K562 (cell line): Measurements from ENCODE around the gene ZNF641. TPM values are rescaled to one million over a fixed set of nuclear protein-coding genes. Genes with fewer than 3 reads are reported as not detected.

Experiments
- ATAC-seq: fragments of 200-7000 bp; cut with Tn5 transposase; 3 replicates; pipeline ENCODE4 v1.9.1; 2020; ENCODE audit warnings: moderate library complexity
- BruUV-seq: library from RNA; stranded (reverse); fragments of 400-500 nt; replicated peaks from 2 replicates; lab custom pipeline; 2021; lab: Mats Ljungman, UMichigan
- CTCF ChIA-PET: fragments of 300-600 bp; formaldehyde crosslinking; extraction: SDS; loops from one replicate; lab custom pipeline; 2021; ENCODE audit warnings: low intra/inter-chr PET ratio; lab: Yijun Ruan, JAX
- POLR2A ChIA-PET: fragments of 300-600, 350-650 bp; sonication (Branson Sonifier 250); formaldehyde crosslinking; extraction: SDS; loops from one replicate; lab custom pipeline; 2021; ENCODE audit warnings: antibody characterized with exemption, inconsistent platforms; lab: Yijun Ruan, JAX
- DNase-seq, 4 experiments: peaks; one replicate each; pipeline versions ENCODE4 v3.0.0 to v3.0.0-alpha.2; 2011 to 2018; ENCODE audit warnings: low spot score in 3 of 4, mixed read lengths in 3 of 4; ENCODE audit errors: extremely low read depth in 1 of 4
- FAIRE-seq: peaks from 2 replicates; lab custom pipeline; 2011; peaks lifted over from hg19 to GRCh38; lab: Jason Lieb, UNC
- H2AFZ ChIP-seq: 2 replicates; pipeline ENCODE4 v1.6.0; 2011; ENCODE audit warnings: low read depth, low read length, control low read depth, inconsistent platforms
- H3K27ac ChIP-seq: fragments of 200-600 bp; 3 replicates; pipeline ENCODE4 v1.8.0; 2011; ENCODE audit warnings: low read depth, mild to moderate bottlenecking, control low read depth, inconsistent platforms, low read length, moderate library complexity, mixed read lengths; ENCODE audit errors: extremely low read depth
- H3K27me3 ChIP-seq, 2 experiments: fragments of 300-600 bp in 1 of 2; 2 replicates in 1 of 2; 3 replicates in 1 of 2; pipeline versions ENCODE4 v1.6.0 to v1.8.0; 2011; ENCODE audit warnings: inconsistent platforms in 2 of 2, low read length in 2 of 2, mild to moderate bottlenecking in 1 of 2, mixed read lengths in 1 of 2, moderate library complexity in 1 of 2; ENCODE audit not compliant: control insufficient read depth in 2 of 2, insufficient read depth in 2 of 2
- H3K36me3 ChIP-seq: fragments of 300-600 bp; 3 replicates; pipeline ENCODE4 v1.8.0; 2011; ENCODE audit warnings: mild to moderate bottlenecking, low read length, inconsistent platforms; ENCODE audit not compliant: control insufficient read depth, insufficient read depth
- H3K4me1 ChIP-seq, 2 experiments: fragments of 200-600 bp in 1 of 2; replicated peaks in 1 of 2; 2 replicates in 1 of 2; 3 replicates in 1 of 2; pipeline versions ENCODE4 v1.5.1 to v1.8.0; 2011; ENCODE audit warnings: inconsistent platforms in 2 of 2, low read length in 2 of 2, mild to moderate bottlenecking in 1 of 2, mixed read lengths in 1 of 2, moderate library complexity in 1 of 2; ENCODE audit not compliant: control insufficient read depth in 2 of 2, insufficient read depth in 2 of 2
- H3K4me2 ChIP-seq: 2 replicates; pipeline ENCODE4 v1.6.1; 2011; ENCODE audit warnings: low read length, control low read depth, inconsistent platforms, mixed read lengths; ENCODE audit not compliant: insufficient read depth
- H3K4me3 ChIP-seq: fragments of 200-600 bp; sonication (generic), shearing (Covaris generic); 2 replicates; pipeline ENCODE4 v1.5.1; 2016; ENCODE audit warnings: control low read depth, inconsistent platforms
- H3K79me2 ChIP-seq: fragments of 200-600 bp; 3 replicates; pipeline ENCODE4 v1.8.0; 2011; ENCODE audit warnings: low read length, inconsistent platforms; ENCODE audit not compliant: control insufficient read depth, insufficient read depth
- H3K9ac ChIP-seq, 2 experiments: 2 replicates each; pipeline versions ENCODE4 v1.6.0 to v1.6.1; 2011; ENCODE audit warnings: low read depth in 2 of 2, low read length in 2 of 2, control low read depth in 1 of 2, inconsistent platforms in 1 of 2, mild to moderate bottlenecking in 1 of 2, mixed read lengths in 1 of 2; ENCODE audit not compliant: insufficient read depth in 1 of 2
- H3K9me1 ChIP-seq: one replicate; pipeline ENCODE4 v1.6.0; 2011; ENCODE audit warnings: inconsistent platforms, mild to moderate bottlenecking, low read length, moderate library complexity; ENCODE audit not compliant: control insufficient read depth, insufficient read depth
- H3K9me3 ChIP-seq: replicated peaks from 2 replicates; pipeline ENCODE4 v1.5.1; 2011; ENCODE audit warnings: low read depth, low read length, inconsistent platforms; ENCODE audit not compliant: control insufficient read depth, insufficient read depth
- H4K20me1 ChIP-seq: replicated peaks from 2 replicates; pipeline ENCODE4 v1.6.1; 2011; ENCODE audit warnings: low read length, inconsistent platforms, mixed read lengths; ENCODE audit not compliant: control insufficient read depth, insufficient read depth
- DMBX1 ChIP-seq: fragments of 250-450 bp; sonication (Bioruptor Pico); IDR thresholded peaks from 2 replicates; pipeline ENCODE4 v1.8.0; 2022; ENCODE audit warnings: inconsistent platforms, mild to moderate bottlenecking, moderate library complexity, borderline replicate concordance
- ESRRA ChIP-seq: fragments of 450-650 bp; IDR thresholded peaks from 2 replicates; pipeline ENCODE4 v1.6.1; 2014; ENCODE audit warnings: low read depth, mild to moderate bottlenecking, moderate library complexity, borderline replicate concordance
- ETS1 ChIP-seq: conservative IDR thresholded peaks from 2 replicates; pipeline ENCODE4 v1.6.1; 2011; ENCODE audit warnings: low read depth, mild to moderate bottlenecking, low read length; ENCODE audit not compliant: control insufficient read depth
- FOXK2 ChIP-seq, 2 experiments: fragments of 450-650 bp; IDR thresholded peaks in 1 of 2; conservative IDR thresholded peaks in 1 of 2; 2 replicates each; pipeline ENCODE4 v1.6.1; 2016; ENCODE audit warnings: low read depth in 2 of 2, mild to moderate bottlenecking in 1 of 2
- GATAD2B ChIP-seq: fragments of 450-650 bp; IDR thresholded peaks from 2 replicates; pipeline ENCODE4 v1.6.1; 2017; ENCODE audit warnings: mild to moderate bottlenecking, borderline replicate concordance
- HDAC1 ChIP-seq, 2 experiments: fragments of 450-650 bp; IDR thresholded peaks; 2 replicates each; pipeline ENCODE4 v1.6.1; 2016 to 2017; ENCODE audit warnings: inconsistent platforms in 1 of 2, mild to moderate bottlenecking in 1 of 2, moderate library complexity in 1 of 2
- JUN ChIP-seq, 2 experiments: sonication (generic) in 1 of 2; formaldehyde crosslinking in 1 of 2; IDR thresholded peaks; 2 replicates each; pipeline versions ENCODE4 v1.6.1 to v1.8.0; 2012 to 2022; ENCODE audit warnings: borderline replicate concordance in 2 of 2, mild to moderate bottlenecking in 2 of 2, improper control_type of control experiment in 1 of 2, low read depth in 1 of 2, low read length in 1 of 2, missing genetic modification reagents in 1 of 2
- MAZ ChIP-seq, 2 experiments: fragments of 450-650 bp in 1 of 2; sonication (generic) in 1 of 2; formaldehyde crosslinking; IDR thresholded peaks in 1 of 2; conservative IDR thresholded peaks in 1 of 2; 2 replicates each; pipeline versions ENCODE4 v1.4.0 to v1.5.0; 2020; ENCODE audit warnings: mild to moderate bottlenecking in 1 of 2, missing genetic modification reagents in 1 of 2
- MTA3 ChIP-seq: fragments of 450-650 bp; formaldehyde crosslinking; IDR thresholded peaks from 2 replicates; pipeline ENCODE4 v1.6.1; 2017; ENCODE audit warnings: mild to moderate bottlenecking, borderline replicate concordance
- MYC ChIP-seq, 2 experiments: fragments of 250-450 bp in 1 of 2; sonication (Bioruptor Pico) in 1 of 2; IDR thresholded peaks; 2 replicates each; pipeline versions ENCODE4 v1.5.1 to v1.6.1; 2012 to 2021; ENCODE audit warnings: low read depth in 2 of 2, borderline replicate concordance in 1 of 2, improper control_type of control experiment in 1 of 2, low read length in 1 of 2, mild to moderate bottlenecking in 1 of 2, moderate library complexity in 1 of 2
- POLR2G ChIP-seq: fragments of 200-400 bp; formaldehyde crosslinking; IDR thresholded peaks from 2 replicates; pipeline ENCODE4 v1.6.1; 2017; ENCODE audit warnings: low read depth, mild to moderate bottlenecking, antibody characterized with exemption, low read length, moderate library complexity
- SRF ChIP-seq, 2 experiments: fragments of 250-450, 450-650 bp in 1 of 2; sonication (Bioruptor Pico) in 1 of 2; sonication (generic) in 1 of 2; formaldehyde crosslinking; IDR thresholded peaks; 2 replicates each; pipeline versions ENCODE4 v1.5.0 to v1.5.1; 2020 to 2022; ENCODE audit warnings: mild to moderate bottlenecking in 1 of 2, missing genetic modification reagents in 1 of 2
- TAF7 ChIP-seq: fragments of 450-650 bp; IDR thresholded peaks from 2 replicates; pipeline ENCODE4 v1.6.1; 2016; ENCODE audit warnings: missing genetic modification characterization, missing compliant biosample characterization
- TRIM24 ChIP-seq, 2 experiments: fragments of 450-650 bp; IDR thresholded peaks; 2 replicates each; pipeline ENCODE4 v1.6.1; 2016
- ZNF24 ChIP-seq: fragments of 450-650 bp; IDR thresholded peaks from 2 replicates; pipeline ENCODE4 v1.6.1; 2016
- ZSCAN29 ChIP-seq: fragments of 450-650 bp; IDR thresholded peaks from 2 replicates; pipeline ENCODE4 v1.6.1; 2017
- WGBS: fragments of 100-300 bp; shearing (Covaris generic); methylation state at CpG from one replicate; pipeline ENCODE4 v1.1.6; 2016; ENCODE audit warnings: low coverage, mixed read lengths; ENCODE audit not compliant: insufficient coverage; ENCODE audit errors: missing lambda C conversion rate; 5-methylcytosine and 5-hydroxymethylcytosine counted together
- in situ Hi-C: fragments of 300-500 bp; cut with MboI; formaldehyde crosslinking; loops from 4 replicates; pipeline ENCODE4 v1.15.0; 2018; ENCODE audit warnings: inconsistent platforms, mixed read lengths
- intact Hi-C: fragments of 100-400 bp; cut with micrococcal nuclease; formaldehyde crosslinking; loops from 2 replicates; pipeline ENCODE4 v1.14.2; 2022
- polyA plus RNA-seq, 8 experiments: library from polyadenylated mRNA; depleted of rRNA in 4 of 8; stranded (reverse) in 5 of 8; unstranded in 3 of 8; fragments of >200 nt; fragmentation: Nextera tagmentation in 2 of 8; fragmentation: Illumina TruSeq in 1 of 8; extraction: Ambion mirVana in 2 of 8; extraction: Trizol in 1 of 8; gene quantifications; 2 replicates each; pipeline versions ENCODE4 v1.2.1 to v1.2.3, GENCODE V29; 2011 to 2014; ENCODE audit warnings: inconsistent platforms in 1 of 8, missing spikeins in 1 of 8
- total RNA-seq, 7 experiments: library from RNA; depleted of rRNA in 6 of 7; stranded (reverse); fragments of >200 nt in 6 of 7; fragmentation: Illumina TruSeq in 2 of 7; extraction: Trizol in 2 of 7; gene quantifications; 2 replicates each; pipeline versions ENCODE4 v1.2.1 to v1.2.3, GENCODE V29; 2011 to 2021; ENCODE audit warnings: low replicate concordance in 1 of 7

The ZNF641 gene
- total and polyA plus RNA-seq, 9 of the 15 experiments (the other 6 are each of a cell fraction or from before 2014, with no cell fraction given) = 2.5 to 15.6 (median 9.2) TPM

- TF ChIP-seq FOXK2 (conservative IDR thresholded peaks at IDR 0.05 in 1 of 2, IDR thresholded peaks at IDR 0.05 in 1 of 2; ENCODE audit: low read depth in 2 of 2) (0 out of 4 replicates have a peak, but pooled peaks of 1 of the 2 experiments have one; percentile 24), ESRRA (peak; percentile 51; the same call in 1 of the 2 replicates), HDAC1 (IDR thresholded peaks at IDR 0.05) (no peak; a peak in 1 of 4 replicates), SRF (CRISPR knock-in tag; IDR thresholded peaks at IDR 0.05) (peak in 1 of 2 experiments; percentile 61; a peak in 2 of 4 replicates), MTA3 (0 out of 2 replicates have a peak, but pooled peaks have one; percentile 43), GATAD2B (peak; percentile 59; the same call in 1 of the 2 replicates), MYC (IDR thresholded peaks at IDR 0.05; ENCODE audit: low read depth, low read length) (peak; percentile 60), MYC (CRISPR knock-in tag; IDR thresholded peaks at IDR 0.05; ENCODE audit: borderline replicate concordance, low read depth) (no peak)
Observed at GRCh38 chr12:48352157-48352760, 1.5 kb upstream of the ZNF641 start (continued).

- Histone ChIP-seq H3K36me3 (peaks cover 19% of the 10 kb centered on the region; the same call in 2 of the 3 replicates), H3K27ac (peak overlapping the region; percentile 95), H3K9ac (peak overlapping the region; percentile 89), H4K20me1 (no peaks in the 10 kb centered on the region), H3K4me2 (peak overlapping the region; percentile 96), H3K4me3 (peak overlapping the region; percentile 74), H3K27me3 (no peaks in the 10 kb centered on the region), H3K4me1 (peaks cover 8 to 19% of the 10 kb centered on the region in 2 experiments; a peak in 4 of 5 replicates), H2AFZ (peak overlapping the region; percentile 89), H3K9me3 (no peaks in the 10 kb centered on the region), H3K79me2 (peaks cover 6% of the 10 kb centered on the region; the same call in 2 of the 3 replicates), H3K9me1 (no peaks in the 10 kb centered on the region)
- DNase-seq = peak in 1 of 4 experiments; percentile 81
- ChIA-PET POLR2A (interaction anchor here (0.7 kb wide), 1 partner anchor 138 kb away, joined by 3 read pairs; no protein-coding TSS in a partner anchor), CTCF (no interaction called here)
- ATAC-seq = peak; percentile 84
- peak; percentile 78 for FAIRE-seq
- 1% methylated on average over 25 of the region's 36 CpGs for WGBS
- intact Hi-C loops = loop anchor here (2.0 kb wide), 1 partner anchor 152 kb away; no protein-coding TSS in a partner anchor
- in situ Hi-C loops = no loop called here
- BruUV-seq = no TSS peak
- TF ChIP-seq POLR2G (peak; percentile 79), DMBX1 (CRISPR knock-in tag) (0 out of 2 replicates have a peak, but pooled peaks have one; percentile 27), ETS1 (0 out of 2 replicates have a peak, but pooled peaks have one; percentile 5), TRIM24 (IDR thresholded peaks at IDR 0.05) (0 out of 4 replicates have a peak, but pooled peaks of 1 of the 2 experiments have one; percentile 41), ZSCAN29 (peak; percentile 54; the same call in 1 of the 2 replicates), JUN (IDR thresholded peaks at IDR 0.05; ENCODE audit: borderline replicate concordance, low read depth, low read length) (0 out of 2 replicates have a peak, but pooled peaks have one; percentile 28), JUN (CRISPR knock-in tag; IDR thresholded peaks at IDR 0.05; ENCODE audit: borderline replicate concordance) (no peak), TAF7 (tag) (peak; percentile 6; the same call in 1 of the 2 replicates), MAZ (CRISPR knock-in tag; conservative IDR thresholded peaks at IDR 0.05 in 1 of 2, IDR thresholded peaks at IDR 0.05 in 1 of 2) (peak in 1 of 2 experiments; percentile 71; a peak in 1 of 4 replicates), ZNF24 (peak; percentile 18; the same call in 1 of the 2 replicates)
Observed at GRCh38 chr12:48351022-48351708, 446 bp upstream of the ZNF641 start.
